Right cardiac atrium (tissue), 5 donors: ENCODE measurements around the gene FKBP2. TPM values are rescaled to one million over a fixed set of nuclear protein-coding genes. Genes with fewer than 3 reads are reported as not detected.
A peak's percentile ranks its signal among the peaks of the same experiment; 100 is the strongest.

Experiments used
- ATAC-seq, 2 donors: fragments of 200-7000 bp; cut with Tn5 transposase; one replicate each; pipeline versions ENCODE4 v1.8.0 to v1.9.1; 2020; ENCODE audit warnings: moderate library complexity in 2 of 2, mild to moderate bottlenecking in 1 of 2
- DNase-seq, 3 donors: peaks; one replicate each; pipeline ENCODE4 v3.0.0-alpha.2; 2020
- H3K27ac ChIP-seq: one replicate; pipeline ENCODE4 v1.5.1; 2013; ENCODE audit warnings: mild to moderate bottlenecking, low read length, control low read depth, moderate library complexity
- H3K27me3 ChIP-seq: one replicate; pipeline ENCODE4 v1.6.1; 2013; ENCODE audit not compliant: control insufficient read depth, insufficient read depth
- H3K4me1 ChIP-seq: one replicate; pipeline ENCODE4 v1.6.1; 2013; ENCODE audit warnings: low read length; ENCODE audit not compliant: control insufficient read depth, insufficient read depth
- H3K4me3 ChIP-seq: one replicate; pipeline ENCODE4 v1.5.1; 2013; ENCODE audit warnings: low read length, control low read depth
- H3K9me3 ChIP-seq: one replicate; pipeline ENCODE4 v1.6.1; 2013; ENCODE audit warnings: low read length; ENCODE audit not compliant: control insufficient read depth
- WGBS: extraction: QIAGEN DNeasy Blood & Tissue Kit; methylation state at CpG from one replicate; pipeline ENCODE4 v1.1.7; 2013; 5-methylcytosine and 5-hydroxymethylcytosine counted together
- intact Hi-C, 4 donors: fragments of 100-400 bp; cut with DNase I; formaldehyde crosslinking; loops; one replicate each; pipeline versions ENCODE4 v1.11.0 to v1.14.0; 2022 to 2023
- polyA plus RNA-seq: library from polyadenylated mRNA; stranded (reverse); fragments of 200-250 nt; gene quantifications from one replicate; pipeline ENCODE4 v1.2.3, GENCODE V29; 2013
- total RNA-seq, 4 donors: library from RNA; stranded (reverse); fragmentation: NEBNext Ultra II Directional; extraction: Animal tissue kit (Norgen Biotek cat#: 25700); gene quantifications; one replicate each; pipeline ENCODE4 v1.2.1, GENCODE V29; 2021
- donor health status: healthy with polysubstance abuse.
- donor health status: DM: no; HTN: yes; CAD: no.
- donor health status: DM: no; HTN: no; CAD: no.
- donor health status: DM: no; HTN: yes; CAD: no; lungs with severe emphysema.
- donor health status: DM: yes; HTN: yes; CAD: no.

FKBP2 gene
- total and polyA plus RNA-seq, 5 donors, result 33.5 to 173 (median 66.1) TPM

GRCh38 chr11:64250415-64251015 is 9.6 kb downstream of the FKBP2 start:
- WGBS, result 22% methylated on average over 13 of the region's 13 CpGs
- intact Hi-C loops, result loop anchor here in 1 of 4 donors (2.0 kb wide), 1 partner anchor 44 kb away; the partner anchor contains the start of gene FERMT3
- Histone ChIP-seq H3K27ac (no peak overlapping the region), H3K27me3 (no peaks in the 10 kb centered on the region), H3K4me1 (no peaks in the 10 kb centered on the region), H3K4me3 (no peak overlapping the region), H3K9me3 (no peaks in the 10 kb centered on the region)
- peak in 2 of 3 donors; percentile 55 to 63 for DNase-seq
- no peak for ATAC-seq

GRCh38 chr11:64251016-64251752 is 10.3 kb downstream of the FKBP2 start, which contains the start of gene PLCB3:
Gene PLCB3 (plus strand): TSS chr11:64251530. CDS start chr11:64251650, 120 bp downstream.
- peak within 1 kb of the TSS; percentile 27 for H3K27ac ChIP-seq
- under 1% methylated on average over 75 of the region's 75 CpGs for WGBS
- no peaks in the 10 kb centered on the region for H3K27me3 ChIP-seq
- H3K4me1 ChIP-seq, result no peaks in the 10 kb centered on the region
- peak; percentile 57 to 86 (median 85) for DNase-seq
- intact Hi-C loops, result loop anchor here in 1 of 4 donors (2.0 kb wide), 1 partner anchor 44 kb away; the partner anchor contains the start of gene FERMT3
- peak; percentile 44 to 59 for ATAC-seq
- no peaks in the 10 kb centered on the region for H3K9me3 ChIP-seq
- H3K4me3 ChIP-seq, result peak within 1 kb of the TSS; percentile 83

GRCh38 chr11:64251753-64252002 is 10.8 kb downstream of the FKBP2 start:
- H3K27ac ChIP-seq, result peak overlapping the region; percentile 27
- no peaks in the 10 kb centered on the region for H3K27me3 ChIP-seq
- under 1% methylated on average over 18 of the region's 18 CpGs for WGBS
- intact Hi-C loops, result loop anchor here in 1 of 4 donors (2.0 kb wide), 1 partner anchor 45 kb away; the partner anchor contains the start of gene FERMT3
- H3K9me3 ChIP-seq, result no peaks in the 10 kb centered on the region
- H3K4me3 ChIP-seq, result peak overlapping the region; percentile 83
- no peaks in the 10 kb centered on the region for H3K4me1 ChIP-seq
- ATAC-seq (no peak), DNase-seq (no peak)

- DNase-seq, result peak; percentile 76 to 87 (median 85)
- intact Hi-C loops, result no loop called here
These were observed 11.3 kb downstream of the FKBP2 start for GRCh38 chr11:64252003-64252872.

GRCh38 chr11:64253043-64253442 is 12.1 kb downstream of the FKBP2 start:
- DNase-seq (no peak), ATAC-seq (no peak)
- intact Hi-C loops, result no loop called here
- Histone ChIP-seq H3K9me3 (no peaks in the 10 kb centered on the region), H3K27ac (no peak overlapping the region), H3K4me1 (no peaks in the 10 kb centered on the region), H3K27me3 (no peaks in the 10 kb centered on the region), H3K4me3 (no peak overlapping the region)
- WGBS, result 77% methylated on average over 8 of the region's 8 CpGs

More at GRCh38 chr11:64252003-64252872, 11.3 kb downstream of the FKBP2 start:
- ATAC-seq, result peak; percentile 17 to 48
- Histone ChIP-seq H3K27ac (peak overlapping the region; percentile 27), H3K4me1 (no peaks in the 10 kb centered on the region), H3K4me3 (peak overlapping the region; percentile 83), H3K27me3 (no peaks in the 10 kb centered on the region), H3K9me3 (no peaks in the 10 kb centered on the region)
- 9% methylated on average over 23 of the region's 23 CpGs for WGBS

GRCh38 chr11:64253481-64253880 is 12.6 kb downstream of the FKBP2 start:
- H3K4me3 ChIP-seq, result no peak overlapping the region
- intact Hi-C loops, result no loop called here
- 41% methylated on average over 5 of the region's 5 CpGs for WGBS

GRCh38 chr11:64254326-64254725 is 13.4 kb downstream of the FKBP2 start:
- Histone ChIP-seq H3K4me1 (no peaks in the 10 kb centered on the region), H3K4me3 (no peak overlapping the region), H3K27ac (no peak overlapping the region), H3K9me3 (no peaks in the 10 kb centered on the region), H3K27me3 (no peaks in the 10 kb centered on the region)
- DNase-seq (no peak), ATAC-seq (no peak)
- 90% methylated on average over 7 of the region's 7 CpGs for WGBS
- intact Hi-C loops, result no loop called here

More at GRCh38 chr11:64253481-64253880, 12.6 kb downstream of the FKBP2 start:
- DNase-seq (peak in 2 of 3 donors; percentile 43 to 66), ATAC-seq (no peak)
- Histone ChIP-seq H3K27me3 (no peaks in the 10 kb centered on the region), H3K27ac (no peak overlapping the region), H3K4me1 (no peaks in the 10 kb centered on the region), H3K9me3 (no peaks in the 10 kb centered on the region)

- Histone ChIP-seq H3K9me3 (no peaks in the 10 kb centered on the region), H3K4me3 (no peak overlapping the region), H3K4me1 (no peaks in the 10 kb centered on the region), H3K27me3 (no peaks in the 10 kb centered on the region), H3K27ac (no peak overlapping the region)
- DNase-seq (peak in 1 of 3 donors; percentile 24), ATAC-seq (no peak)
- whole genome bisulfite sequencing, result 88% methylated on average over 35 of the region's 35 CpGs
- intact Hi-C loops, result no loop called here
These were observed 14.5 kb downstream of the FKBP2 start for GRCh38 chr11:64255135-64256128.

- no peak for ATAC-seq
- Histone ChIP-seq H3K27me3 (no peaks in the 10 kb centered on the region), H3K27ac (no peak overlapping the region), H3K9me3 (no peaks in the 10 kb centered on the region), H3K4me1 (no peaks in the 10 kb centered on the region), H3K4me3 (no peak overlapping the region)
- peak in 1 of 3 donors; percentile 47 for DNase-seq
- intact Hi-C loops, result no loop called here
- WGBS, result 83% methylated on average over 15 of the region's 15 CpGs
These were observed 15.4 kb downstream of the FKBP2 start for GRCh38 chr11:64256300-64256699.

GRCh38 chr11:64258356-64258755 is 17.5 kb downstream of the FKBP2 start:
- Histone ChIP-seq H3K4me1 (no peaks in the 10 kb centered on the region), H3K9me3 (no peaks in the 10 kb centered on the region), H3K4me3 (no peak overlapping the region), H3K27ac (no peak overlapping the region), H3K27me3 (no peaks in the 10 kb centered on the region)
- intact Hi-C loops, result no loop called here
- WGBS, result 90% methylated on average over 24 of the region's 24 CpGs
- ATAC-seq, result no peak
- no peak for DNase-seq
